PC-3 (cell line): Measurements from ENCODE around the gene AKAP13. TPM values are rescaled to one million over a fixed set of nuclear protein-coding genes. Genes with fewer than 3 reads are reported as not detected.

Source experiments
- ATAC-seq: fragments of 200-7000 bp; cut with Tn5 transposase; 2 replicates; pipeline ENCODE4 v1.9.1; 2020; ENCODE audit warnings: mild to moderate bottlenecking, moderate library complexity
- BruUV-seq: library from RNA; stranded (reverse); fragments of 400-500 nt; replicated peaks from 2 replicates; lab custom pipeline; 2021; lab: Mats Ljungman, UMichigan
- CTCF ChIA-PET: fragments of 300-600 bp; sonication (Branson Sonifier 250); formaldehyde crosslinking; loops from one replicate; lab custom pipeline; 2022; ENCODE audit warnings: antibody characterized with exemption; lab: Charles Lee
- POLR2A ChIA-PET: fragments of 300-600 bp; sonication (Branson Sonifier 250); formaldehyde crosslinking; loops from one replicate; lab custom pipeline; 2022; ENCODE audit warnings: antibody characterized with exemption; ENCODE audit not compliant: unreplicated experiment; lab: Charles Lee
- DNase-seq: peaks from one replicate; pipeline ENCODE4 v3.0.0-alpha.2; 2015
- H2AFZ ChIP-seq: fragments of 300-600 bp; sonication (generic); 2 replicates; pipeline ENCODE4 v1.6.0; 2016; ENCODE audit warnings: antibody characterized with exemption, low read length
- H3F3A ChIP-seq: fragments of 300-600 bp; sonication (generic); one replicate; pipeline ENCODE4 v1.6.0; 2017; ENCODE audit warnings: antibody characterized with exemption, low read length, control low read depth, mild to moderate bottlenecking; ENCODE audit not compliant: unreplicated experiment
- H3K27ac ChIP-seq: fragments of 300-600 bp; sonication (generic); 2 replicates; pipeline ENCODE4 v1.5.1; 2016; ENCODE audit warnings: mild to moderate bottlenecking, low read length
- H3K27me3 ChIP-seq: fragments of 300-600 bp; sonication (generic); 2 replicates; pipeline ENCODE4 v1.6.1; 2016; ENCODE audit warnings: low read length, mixed read lengths
- H3K36me3 ChIP-seq: fragments of 300-600 bp; sonication (generic); 2 replicates; pipeline ENCODE4 v1.6.1; 2016; ENCODE audit warnings: low read depth, mixed run types, low read length, mixed read lengths
- H3K4me1 ChIP-seq: fragments of 300-600 bp; sonication (generic); 2 replicates; pipeline ENCODE4 v1.5.1; 2016; ENCODE audit warnings: low read length; ENCODE audit not compliant: insufficient read depth
- H3K4me2 ChIP-seq: fragments of 300-600 bp; sonication (generic); 2 replicates; pipeline ENCODE4 v1.6.0; 2016; ENCODE audit warnings: low read length
- H3K4me3 ChIP-seq: fragments of 300-600 bp; sonication (generic); 2 replicates; pipeline ENCODE4 v1.5.1; 2016; ENCODE audit warnings: mild to moderate bottlenecking, low read length, mixed read lengths
- H3K79me2 ChIP-seq: fragments of 300-600 bp; sonication (generic); 2 replicates; pipeline ENCODE4 v1.6.1; 2017; ENCODE audit warnings: low read length, mixed read lengths
- H3K9ac ChIP-seq: fragments of 300-600 bp; sonication (generic); 2 replicates; pipeline ENCODE4 v1.6.0; 2016; ENCODE audit warnings: mild to moderate bottlenecking, low read length
- H3K9me2 ChIP-seq: fragments of 300-600 bp; sonication (generic); replicated peaks from 2 replicates; pipeline ENCODE4 v1.6.1; 2016; ENCODE audit warnings: mixed run types, low read length, mixed read lengths
- H3K9me3 ChIP-seq: fragments of 300-600 bp; sonication (generic); 2 replicates; pipeline ENCODE4 v1.6.1; 2016; ENCODE audit warnings: low read length, mixed read lengths
- H4K20me1 ChIP-seq: fragments of 300-600 bp; sonication (generic); 2 replicates; pipeline ENCODE4 v1.6.1; 2016; ENCODE audit warnings: low read length, mixed read lengths
- EZH2 ChIP-seq: fragments of 300-600 bp; sonication (generic); IDR thresholded peaks from one replicate; pipeline ENCODE4 v1.6.1; 2017; ENCODE audit warnings: antibody characterized with exemption, mild to moderate bottlenecking, low read length; ENCODE audit not compliant: unreplicated experiment
- EZH2phosphoT487 ChIP-seq: fragments of 300-600 bp; sonication (generic); IDR thresholded peaks from 2 replicates; pipeline ENCODE4 v1.6.1; 2018; ENCODE audit warnings: mild to moderate bottlenecking, antibody characterized with exemption, low read length, borderline replicate concordance
- intact Hi-C: fragments of 100-400 bp; cut with micrococcal nuclease; formaldehyde crosslinking; loops from 2 replicates; pipeline ENCODE4 v1.9.0; 2023
- total RNA-seq: library from RNA; depleted of rRNA; stranded (reverse); fragments of >200 nt; gene quantifications from 2 replicates; pipeline ENCODE4 v1.2.3, GENCODE V29; 2014
- TF ChIP-seq, protein P1 (sequence below): fragments of 300-600 bp; sonication (generic); conservative IDR thresholded peaks from 2 replicates; pipeline ENCODE4 v1.5.1; 2017; ENCODE audit warnings: antibody characterized with exemption, low read depth, mild to moderate bottlenecking, low read length

The AKAP13 gene
- total RNA-seq, 1 experiment from 2014 or later: 36.8 TPM

DNA sequence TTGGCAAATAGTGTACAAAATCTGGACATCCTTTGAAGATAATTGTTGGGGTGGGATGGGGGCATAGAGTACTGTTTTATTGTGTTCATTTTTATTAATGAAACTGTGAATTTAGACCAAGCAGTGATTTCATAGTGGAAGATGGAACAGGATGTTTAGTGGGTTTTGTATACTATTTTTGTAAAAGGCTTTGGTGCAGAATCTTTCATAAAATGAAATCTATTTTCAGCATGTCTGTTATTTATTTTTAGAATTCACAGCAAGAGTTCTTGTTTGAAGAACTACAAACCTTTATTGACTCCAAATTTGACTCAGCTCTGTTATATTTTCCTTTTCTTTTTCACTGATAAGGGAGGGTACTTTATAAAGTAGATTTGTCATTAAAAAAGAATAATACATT, 145.4 kb downstream of the AKAP13 start:
- no peaks in the 10 kb centered on the region for H3K9me2 ChIP-seq
- H3F3A ChIP-seq: no peaks in the 10 kb centered on the region
- no peak overlapping the region for H3K4me3 ChIP-seq
- TF ChIP-seq, protein P1, sequence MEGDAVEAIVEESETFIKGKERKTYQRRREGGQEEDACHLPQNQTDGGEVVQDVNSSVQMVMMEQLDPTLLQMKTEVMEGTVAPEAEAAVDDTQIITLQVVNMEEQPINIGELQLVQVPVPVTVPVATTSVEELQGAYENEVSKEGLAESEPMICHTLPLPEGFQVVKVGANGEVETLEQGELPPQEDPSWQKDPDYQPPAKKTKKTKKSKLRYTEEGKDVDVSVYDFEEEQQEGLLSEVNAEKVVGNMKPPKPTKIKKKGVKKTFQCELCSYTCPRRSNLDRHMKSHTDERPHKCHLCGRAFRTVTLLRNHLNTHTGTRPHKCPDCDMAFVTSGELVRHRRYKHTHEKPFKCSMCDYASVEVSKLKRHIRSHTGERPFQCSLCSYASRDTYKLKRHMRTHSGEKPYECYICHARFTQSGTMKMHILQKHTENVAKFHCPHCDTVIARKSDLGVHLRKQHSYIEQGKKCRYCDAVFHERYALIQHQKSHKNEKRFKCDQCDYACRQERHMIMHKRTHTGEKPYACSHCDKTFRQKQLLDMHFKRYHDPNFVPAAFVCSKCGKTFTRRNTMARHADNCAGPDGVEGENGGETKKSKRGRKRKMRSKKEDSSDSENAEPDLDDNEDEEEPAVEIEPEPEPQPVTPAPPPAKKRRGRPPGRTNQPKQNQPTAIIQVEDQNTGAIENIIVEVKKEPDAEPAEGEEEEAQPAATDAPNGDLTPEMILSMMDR: no peak
- TF ChIP-seq EZH2: no peak
- TF ChIP-seq EZH2phosphoT487: no peak
- H3K9me3 ChIP-seq: no peaks in the 10 kb centered on the region
- no peaks in the 10 kb centered on the region for H3K27me3 ChIP-seq
- H3K9ac ChIP-seq: no peak overlapping the region
- intact Hi-C loops: no loop called here
- H3K36me3 ChIP-seq: no peaks in the 10 kb centered on the region; the same call in 1 of the 2 replicates
- no peak overlapping the region for H3K4me2 ChIP-seq
- no peaks in the 10 kb centered on the region for H4K20me1 ChIP-seq
- H3K4me1 ChIP-seq: no peaks in the 10 kb centered on the region
- no peak overlapping the region for H3K27ac ChIP-seq
- H2AFZ ChIP-seq: no peak overlapping the region
- ChIA-PET POLR2A (interaction anchor here (0.7 to 0.8 kb wide), 2 partner anchors 30 to 57 kb away, joined by 4 to 10 read pairs; no protein-coding TSS in a partner anchor), CTCF (no interaction called here)
- ATAC-seq (no peak), DNase-seq (no peak)
- BruUV-seq: no TSS peak
- H3K79me2 ChIP-seq: no peaks in the 10 kb centered on the region

GRCh38 chr15:85527895-85528294, 147.5 kb downstream of the AKAP13 start:
- no peak overlapping the region for H3K27ac ChIP-seq
- no peaks in the 10 kb centered on the region for H3K9me2 ChIP-seq
- H3K4me3 ChIP-seq: no peak overlapping the region
- ChIA-PET POLR2A (no interaction called here), CTCF (no interaction called here)
- no peaks in the 10 kb centered on the region for H4K20me1 ChIP-seq
- no peaks in the 10 kb centered on the region for H3K9me3 ChIP-seq
- DNase-seq (no peak), ATAC-seq (no peak; the same call in 1 of the 2 replicates)
- H2AFZ ChIP-seq: no peak overlapping the region
- no TSS peak for BruUV-seq
- H3K79me2 ChIP-seq: no peaks in the 10 kb centered on the region
- intact Hi-C loops: no loop called here
- no peak overlapping the region for H3K4me2 ChIP-seq
- no peaks in the 10 kb centered on the region for H3F3A ChIP-seq
- TF ChIP-seq, protein P1: no peak
- TF ChIP-seq EZH2 (no peak), EZH2phosphoT487 (no peak)
- H3K27me3 ChIP-seq: no peaks in the 10 kb centered on the region
- H3K9ac ChIP-seq: no peak overlapping the region
- H3K4me1 ChIP-seq: no peaks in the 10 kb centered on the region
- no peaks in the 10 kb centered on the region for H3K36me3 ChIP-seq

DNA sequence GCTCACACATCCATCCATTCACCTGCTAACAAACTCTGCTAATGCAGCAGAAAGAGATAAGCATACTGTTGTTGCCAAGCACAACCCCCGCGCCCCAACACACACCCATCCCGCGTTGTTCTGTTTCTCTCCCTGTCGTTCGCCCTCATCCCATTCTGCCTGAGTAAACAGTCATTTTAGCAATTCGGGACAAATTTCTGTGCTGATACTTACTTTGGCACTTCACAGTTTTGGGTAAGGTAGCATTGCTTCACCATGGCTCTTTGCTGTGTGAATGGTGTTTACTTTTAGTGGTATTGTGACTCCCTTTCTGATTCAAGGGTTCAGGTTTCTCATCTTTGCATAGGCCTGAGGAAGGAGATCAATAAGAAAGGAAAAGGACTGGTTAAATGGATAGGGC, 149.7 kb downstream of the AKAP13 start:
- H4K20me1 ChIP-seq: no peaks in the 10 kb centered on the region
- ChIA-PET POLR2A (no interaction called here), CTCF (no interaction called here)
- H3K9me3 ChIP-seq: no peaks in the 10 kb centered on the region
- H3K9me2 ChIP-seq: no peaks in the 10 kb centered on the region
- ATAC-seq: no peak
- H3K4me3 ChIP-seq: no peak overlapping the region
- TF ChIP-seq EZH2phosphoT487 (no peak), EZH2 (no peak)
- TF ChIP-seq, protein P1: no peak
- intact Hi-C loops: no loop called here
- H2AFZ ChIP-seq: no peak overlapping the region
- H3K4me1 ChIP-seq: no peaks in the 10 kb centered on the region
- BruUV-seq: no TSS peak
- H3K27ac ChIP-seq: no peak overlapping the region
- no peak overlapping the region for H3K4me2 ChIP-seq
- no peak for DNase-seq
- H3F3A ChIP-seq: no peaks in the 10 kb centered on the region
- peaks cover 4% of the 10 kb centered on the region; the same call in 1 of the 2 replicates for H3K36me3 ChIP-seq
- no peaks in the 10 kb centered on the region for H3K79me2 ChIP-seq
- H3K27me3 ChIP-seq: no peaks in the 10 kb centered on the region
- no peak overlapping the region for H3K9ac ChIP-seq
